ENCODE data around the gene NUFIP2. TPM values are rescaled to one million over a fixed set of nuclear protein-coding genes. Genes with fewer than 3 reads are reported as not detected.

Gene NUFIP2
- total RNA-seq, 2 donors from 2014 or later: 92.9 to 104 TPM

- H3K9me3 Mint-ChIP-seq: no peaks in the 10 kb centered on the region
- Histone ChIP-seq H3K9ac (ENCODE audit: extremely low read depth, low read length, poor library complexity, severe bottlenecking) (peak overlapping the region; percentile 83), H3K4me3 (ENCODE audit: low read length) (peak overlapping the region; percentile 84), H3K36me3 (ENCODE audit: control insufficient read depth, insufficient read depth, low read length) (peaks cover 21% of the 10 kb centered on the region), H3K9me3 (ENCODE audit: control insufficient read depth, low read length) (no peaks in the 10 kb centered on the region), H3K27ac (ENCODE audit: low read depth, low read length) (peak overlapping the region; percentile 94), H3K27me3 (ENCODE audit: control insufficient read depth, insufficient read depth, low read length, poor library complexity, severe bottlenecking) (no peaks in the 10 kb centered on the region), H3K4me1 (ENCODE audit: control insufficient read depth, insufficient read depth, low read length) (no peaks in the 10 kb centered on the region)
- no peaks in the 10 kb centered on the region for H3K27me3 Mint-ChIP-seq (ENCODE audit: insufficient read depth)
- peaks cover 15% of the 10 kb centered on the region for H3K4me1 Mint-ChIP-seq
- TF ChIP-seq, protein P1, sequence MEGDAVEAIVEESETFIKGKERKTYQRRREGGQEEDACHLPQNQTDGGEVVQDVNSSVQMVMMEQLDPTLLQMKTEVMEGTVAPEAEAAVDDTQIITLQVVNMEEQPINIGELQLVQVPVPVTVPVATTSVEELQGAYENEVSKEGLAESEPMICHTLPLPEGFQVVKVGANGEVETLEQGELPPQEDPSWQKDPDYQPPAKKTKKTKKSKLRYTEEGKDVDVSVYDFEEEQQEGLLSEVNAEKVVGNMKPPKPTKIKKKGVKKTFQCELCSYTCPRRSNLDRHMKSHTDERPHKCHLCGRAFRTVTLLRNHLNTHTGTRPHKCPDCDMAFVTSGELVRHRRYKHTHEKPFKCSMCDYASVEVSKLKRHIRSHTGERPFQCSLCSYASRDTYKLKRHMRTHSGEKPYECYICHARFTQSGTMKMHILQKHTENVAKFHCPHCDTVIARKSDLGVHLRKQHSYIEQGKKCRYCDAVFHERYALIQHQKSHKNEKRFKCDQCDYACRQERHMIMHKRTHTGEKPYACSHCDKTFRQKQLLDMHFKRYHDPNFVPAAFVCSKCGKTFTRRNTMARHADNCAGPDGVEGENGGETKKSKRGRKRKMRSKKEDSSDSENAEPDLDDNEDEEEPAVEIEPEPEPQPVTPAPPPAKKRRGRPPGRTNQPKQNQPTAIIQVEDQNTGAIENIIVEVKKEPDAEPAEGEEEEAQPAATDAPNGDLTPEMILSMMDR (conservative IDR thresholded peaks at IDR 0.05): no peak
- WGBS, 2 experiments (ENCODE audit: insufficient coverage in 1 of 2, insufficient read length in 1 of 2): 0 to 7% methylated on average over 2 of the region's 2 CpGs
- H3K36me3 Mint-ChIP-seq (ENCODE audit: low read depth): peaks cover 11% of the 10 kb centered on the region
- peak overlapping the region; percentile 98 for H3K27ac Mint-ChIP-seq
- no peak for DNase-seq
- H3K4me3 Mint-ChIP-seq: peak overlapping the region; percentile 100
Measured at GRCh38 chr17:29294580-29294900, 592 bp upstream of the NUFIP2 start.

DNA sequence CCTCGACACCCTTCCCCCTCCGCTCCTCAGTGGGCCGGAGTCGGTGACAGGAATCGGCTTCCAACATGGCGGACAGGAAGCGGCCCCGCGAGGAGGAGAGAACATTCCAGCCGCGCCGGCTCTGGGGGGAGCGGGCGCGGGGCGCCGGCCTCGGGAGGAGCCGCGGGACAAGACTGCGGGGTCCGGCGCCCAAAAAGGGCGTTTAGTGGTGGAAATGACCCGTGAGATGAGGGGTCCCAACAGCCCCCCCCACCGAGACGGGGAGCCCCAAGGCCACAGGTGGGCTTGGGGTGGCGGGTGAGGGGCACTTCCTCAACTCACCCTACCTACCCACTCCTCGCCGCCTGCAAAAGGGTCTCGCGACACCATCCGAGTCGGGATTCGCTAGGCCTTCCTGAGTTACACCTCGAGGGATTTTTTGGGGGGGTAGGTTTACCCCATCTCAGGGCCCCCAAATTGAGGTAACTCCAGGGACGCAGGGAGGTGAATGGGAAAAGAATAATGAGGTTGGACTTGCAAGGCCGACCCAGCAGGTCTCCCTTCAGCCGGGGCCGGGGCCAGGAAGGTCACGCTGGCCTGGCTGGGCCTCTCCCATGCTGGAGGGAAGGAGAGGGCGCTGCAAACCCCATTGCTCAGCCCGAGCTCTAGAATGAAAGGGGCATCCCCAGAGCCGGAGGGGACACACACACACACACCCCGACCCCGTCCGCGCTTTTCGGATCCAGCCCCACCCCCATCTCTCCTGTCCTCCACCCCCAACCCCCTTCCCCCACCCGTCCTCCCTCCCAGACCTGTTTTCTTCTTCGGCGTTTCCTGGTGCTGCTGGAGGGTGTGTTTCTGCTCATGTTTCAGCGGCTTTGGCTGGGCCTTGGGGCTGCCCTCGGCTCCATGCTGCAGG lies 707 bp downstream of the NUFIP2 start:
- peak overlapping the region; percentile 90 for H3K27ac ChIP-seq (ENCODE audit: low read depth, low read length)
- H3K36me3 ChIP-seq (ENCODE audit: control insufficient read depth, insufficient read depth, low read length): peaks cover 34% of the 10 kb centered on the region
- peak overlapping the region; percentile 100 for H3K4me3 Mint-ChIP-seq
- no peaks in the 10 kb centered on the region for H3K9me3 Mint-ChIP-seq
- peak overlapping the region; percentile 84 for H3K4me3 ChIP-seq (ENCODE audit: low read length)
- H3K9me3 ChIP-seq (ENCODE audit: control insufficient read depth, low read length): no peaks in the 10 kb centered on the region
- H3K27ac Mint-ChIP-seq: peak overlapping the region; percentile 98
- H3K27me3 ChIP-seq (ENCODE audit: control insufficient read depth, insufficient read depth, low read length, poor library complexity, severe bottlenecking): no peaks in the 10 kb centered on the region
- H3K27me3 Mint-ChIP-seq (ENCODE audit: insufficient read depth): no peaks in the 10 kb centered on the region
- no peaks in the 10 kb centered on the region for H3K4me1 ChIP-seq (ENCODE audit: control insufficient read depth, insufficient read depth, low read length)
- WGBS, 2 experiments (ENCODE audit: insufficient coverage in 1 of 2, insufficient read length in 1 of 2): 0 to 1% methylated on average over 16 to 51 of the region's 54 CpGs
- peaks cover 23% of the 10 kb centered on the region for H3K4me1 Mint-ChIP-seq
- TF ChIP-seq, protein P1 (conservative IDR thresholded peaks at IDR 0.05): no peak
- DNase-seq: peak; percentile 92
- peak overlapping the region; percentile 98 for H3K9ac ChIP-seq (ENCODE audit: extremely low read depth, low read length, poor library complexity, severe bottlenecking)
- H3K36me3 Mint-ChIP-seq (ENCODE audit: low read depth): peaks cover 24% of the 10 kb centered on the region

- Histone ChIP-seq H3K36me3 (ENCODE audit: control insufficient read depth, insufficient read depth, low read length) (peaks cover 43% of the 10 kb centered on the region), H3K9me3 (ENCODE audit: control insufficient read depth, low read length) (no peaks in the 10 kb centered on the region), H3K27ac (ENCODE audit: low read depth, low read length) (peak overlapping the region; percentile 90), H3K4me1 (ENCODE audit: control insufficient read depth, insufficient read depth, low read length) (no peaks in the 10 kb centered on the region), H3K27me3 (ENCODE audit: control insufficient read depth, insufficient read depth, low read length, poor library complexity, severe bottlenecking) (no peaks in the 10 kb centered on the region), H3K9ac (ENCODE audit: extremely low read depth, low read length, poor library complexity, severe bottlenecking) (peak overlapping the region; percentile 98), H3K4me3 (ENCODE audit: low read length) (peak overlapping the region; percentile 97)
- TF ChIP-seq, protein P1 (conservative IDR thresholded peaks at IDR 0.05): no peak
- Mint-ChIP-seq H3K27ac (peak overlapping the region; percentile 95), H3K4me3 (peak overlapping the region; percentile 100), H3K4me1 (peaks cover 23% of the 10 kb centered on the region), H3K9me3 (no peaks in the 10 kb centered on the region), H3K36me3 (ENCODE audit: low read depth) (peaks cover 33% of the 10 kb centered on the region), H3K27me3 (ENCODE audit: insufficient read depth) (no peaks in the 10 kb centered on the region)
- DNase-seq: peak; percentile 80
- WGBS, 2 experiments (ENCODE audit: insufficient coverage in 1 of 2, insufficient read length in 1 of 2): 1% methylated on average over 52 of the region's 77 CpGs; no CpG with 5 or more reads in 1 of the 2 experiments
Measured at GRCh38 chr17:29292071-29292991, 1.6 kb downstream of the NUFIP2 start.
